HL-60/S4 treated with phorbol 12-myristate 13-acetate at 8.2 ng/mL for 4 days and 3 days (cell line): ENCODE measurements around the gene SFN.
"Not testable (repeated sequence)": the region's sequence is repeated elsewhere in the genome, so short reads cannot be mapped to it uniquely, and the experiment has no call there.

Source experiments
- in situ Hi-C: fragments of 300-500 bp; cut with MboI; formaldehyde crosslinking; loops from 2 replicates; pipeline ENCODE4 v1.15.0; 2022; ENCODE audit warnings: low sequenced_read_pairs

SFN gene

GRCh38 chr1:26862781-26863684 is at the start of gene SFN:
SFN (plus strand) TSS chr1:26863149; CDS start chr1:26863213, 64 bp downstream.
- in situ Hi-C loops, result no loop called here

- in situ Hi-C loops, result no loop called here
Measured at GRCh38 chr1:26814377-26814776, 48.6 kb upstream of the SFN start.

DNA sequence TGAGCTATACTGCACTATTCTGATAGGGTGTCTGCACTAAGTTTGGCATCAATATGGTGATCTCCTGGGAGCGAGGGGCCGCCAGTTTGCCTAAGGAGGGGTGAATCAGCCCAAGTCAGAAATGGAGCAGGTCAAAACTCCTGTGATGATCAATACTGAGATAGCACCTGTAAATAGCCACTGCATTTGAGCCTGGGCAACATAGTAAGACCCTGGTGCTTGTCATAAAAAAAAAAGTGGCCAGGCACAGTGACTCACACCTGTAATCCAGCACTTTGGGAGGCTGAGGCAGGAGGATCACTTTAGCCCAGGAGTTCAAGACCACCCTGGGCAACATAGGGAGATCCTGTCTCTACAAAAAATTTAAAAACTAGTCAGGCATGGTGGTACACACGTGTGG is 48.1 kb upstream of the SFN start:
- in situ Hi-C loops, result no loop called here

- in situ Hi-C loops, result no loop called here
Measured at GRCh38 chr1:26820784-26821269, 42.1 kb upstream of the SFN start.

DNA sequence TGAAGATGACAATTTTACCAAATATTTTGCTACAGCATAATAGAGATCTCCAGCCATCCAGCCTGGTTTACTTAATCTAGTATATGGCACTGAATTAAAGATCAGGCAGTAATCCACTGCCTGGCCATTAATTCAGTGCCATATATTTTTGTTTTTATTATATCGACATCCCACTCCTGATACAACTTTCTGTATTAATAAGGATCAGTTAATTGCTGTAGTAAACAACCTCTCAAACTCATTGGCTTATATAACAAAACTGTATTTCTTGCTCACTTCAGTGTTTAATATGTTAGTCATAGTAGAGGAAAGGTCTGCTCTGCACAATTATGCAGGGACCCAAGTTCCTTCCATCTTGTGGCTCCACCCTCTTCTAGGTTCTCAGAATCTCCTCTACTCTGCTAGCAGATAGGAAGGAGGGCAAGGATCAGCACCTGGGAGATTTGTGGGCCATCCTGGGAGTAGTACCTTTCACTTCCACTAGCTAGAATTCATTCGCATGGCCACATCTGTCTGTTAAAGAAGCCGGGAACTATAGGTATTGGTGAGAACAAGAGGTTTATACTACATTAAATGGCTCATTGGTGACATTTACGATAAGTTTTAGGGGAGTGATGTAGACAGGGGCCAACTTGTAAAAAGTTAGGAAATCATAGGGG is 40.1 kb upstream of the SFN start:
- in situ Hi-C loops, result no loop called here

DNA sequence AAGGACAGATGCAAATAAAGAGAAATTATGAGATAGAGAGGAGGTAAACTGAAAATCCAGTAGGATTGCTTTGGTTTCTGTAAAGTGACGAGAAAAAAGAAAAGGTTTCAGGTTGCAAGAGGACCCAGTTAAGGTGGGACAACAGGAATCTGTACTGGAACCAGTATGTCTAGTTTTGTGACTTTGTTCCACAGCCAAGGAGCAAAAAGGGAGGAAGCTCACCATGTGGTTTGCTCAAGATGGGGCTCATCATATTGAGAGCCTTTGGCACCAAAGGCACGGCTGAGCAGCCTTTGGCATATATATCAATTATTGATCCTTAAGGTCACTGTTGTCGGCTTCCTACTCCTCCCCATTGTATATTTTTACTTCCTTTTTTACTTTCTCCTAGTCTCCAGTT is 38.2 kb upstream of the SFN start:
- in situ Hi-C loops, result no loop called here

- in situ Hi-C loops, result no loop called here
Measured at GRCh38 chr1:26826261-26827105, 36.5 kb upstream of the SFN start, which contains the start of gene ZDHHC18. ZDHHC18 (plus strand) TSS chr1:26826688; CDS start chr1:26826805, 117 bp downstream.

GRCh38 chr1:26827106-26827604 is 35.8 kb upstream of the SFN start:
- in situ Hi-C loops, result no loop called here

DNA sequence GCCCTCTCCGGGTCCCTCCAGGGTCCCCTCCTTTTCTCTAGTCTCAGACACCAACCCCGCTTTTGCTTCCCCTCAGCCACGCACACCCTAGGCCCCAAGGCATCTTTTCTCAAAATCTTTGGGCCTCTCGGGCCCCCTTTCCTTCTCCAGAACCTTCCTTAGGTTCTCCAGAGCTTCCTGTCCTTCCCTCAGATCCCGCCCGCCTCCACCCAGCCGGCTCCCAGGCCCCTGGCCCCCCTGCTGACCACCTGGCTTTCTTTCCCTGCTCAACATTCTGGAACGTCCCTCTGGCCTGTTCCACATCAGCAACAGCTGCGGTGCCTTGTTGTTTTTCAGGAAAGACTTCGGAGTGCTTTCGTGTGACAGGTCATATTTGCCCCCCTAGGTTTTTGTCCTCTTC is 35.3 kb upstream of the SFN start:
- in situ Hi-C loops, result no loop called here

- in situ Hi-C loops, result no loop called here
Measured at GRCh38 chr1:26828411-26828991, 34.4 kb upstream of the SFN start.

DNA sequence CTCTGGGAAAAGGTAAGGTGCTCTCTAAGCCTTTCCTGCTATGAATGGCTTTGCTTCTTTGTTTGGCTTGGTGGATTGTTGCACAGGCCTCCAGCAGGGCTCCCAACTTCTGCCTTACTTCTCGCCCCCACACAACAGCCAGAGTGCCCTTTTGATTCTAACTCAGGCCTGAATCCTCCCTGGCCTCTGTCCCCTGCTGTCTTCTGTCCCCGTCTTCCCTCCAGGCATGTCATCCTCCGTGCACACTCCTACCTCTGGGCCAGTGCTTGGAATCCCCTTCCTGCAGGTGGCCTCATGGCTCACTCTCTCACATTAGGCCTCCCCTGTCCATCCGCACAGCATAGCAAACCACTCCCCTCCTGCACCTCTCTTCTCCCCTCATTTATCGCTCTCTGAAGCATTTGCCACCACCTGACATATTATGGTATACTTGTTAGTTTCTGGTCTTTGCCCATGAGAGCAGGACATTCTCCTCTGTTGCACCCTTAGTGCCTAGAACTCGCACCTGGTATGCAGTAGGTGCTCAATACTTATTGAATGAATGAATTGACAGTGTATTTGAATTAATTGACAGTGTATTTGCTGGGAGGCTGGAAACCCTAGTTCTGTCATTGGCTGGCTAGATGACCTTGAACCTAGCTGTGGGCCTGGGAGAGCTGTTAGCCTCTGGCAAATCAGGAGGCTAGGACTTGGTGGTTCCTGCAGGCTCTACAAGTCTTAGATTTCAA is 33.6 kb upstream of the SFN start:
- in situ Hi-C loops, result no loop called here

DNA sequence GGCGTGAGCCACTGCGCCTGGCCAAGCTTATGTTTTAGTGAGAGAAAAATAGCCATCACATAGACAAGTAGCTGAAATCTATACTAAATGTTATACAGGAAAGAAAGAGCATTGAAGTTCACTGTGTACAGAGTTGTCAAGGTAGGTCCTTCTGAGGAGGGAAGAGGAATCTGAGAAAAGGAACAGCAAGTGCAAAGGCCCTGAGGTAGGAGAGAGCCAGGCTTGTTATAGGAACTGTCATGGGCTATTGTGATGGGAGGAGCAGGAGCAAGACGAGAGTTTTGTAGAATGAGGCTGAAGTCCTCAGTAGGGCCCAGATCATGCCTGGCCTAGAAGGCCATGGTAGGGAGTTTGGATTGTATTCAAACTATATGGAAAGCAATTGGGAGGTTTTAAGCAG is 31.9 kb upstream of the SFN start:
- in situ Hi-C loops, result no loop called here

DNA sequence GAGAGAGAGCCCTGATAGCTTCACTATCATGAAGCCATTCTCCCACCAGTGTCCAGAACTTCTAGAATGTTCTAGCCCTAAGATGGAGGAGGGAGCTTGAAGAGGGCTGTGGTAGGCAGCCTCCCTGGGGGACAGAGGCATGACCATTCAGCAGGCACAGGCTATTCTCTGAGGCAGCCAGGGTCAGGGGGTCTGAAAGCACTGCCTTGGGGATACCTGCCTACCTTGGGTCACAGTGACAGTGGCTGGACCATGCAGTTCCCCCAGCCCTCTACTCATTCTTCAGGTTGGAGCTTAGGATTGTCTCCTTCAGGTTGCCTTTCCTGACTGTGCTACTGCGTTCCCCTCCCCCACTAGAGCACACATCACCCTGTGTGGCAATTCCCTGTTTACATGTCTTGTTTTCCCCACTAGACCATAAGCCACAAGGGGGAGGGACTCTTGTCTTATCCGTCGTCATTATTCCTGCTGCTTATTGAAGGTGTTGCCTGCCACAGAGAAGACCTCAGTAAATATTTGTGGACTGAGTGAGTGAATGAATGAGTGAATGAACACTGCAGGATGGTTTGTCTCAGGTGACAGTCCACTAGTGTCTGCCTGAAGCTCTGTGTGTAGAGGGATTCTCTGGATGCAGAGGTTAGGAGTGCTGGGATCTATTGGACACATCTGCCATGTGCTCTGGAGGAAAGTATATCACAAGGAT is 31.3 kb upstream of the SFN start:
- in situ Hi-C loops, result no loop called here

DNA sequence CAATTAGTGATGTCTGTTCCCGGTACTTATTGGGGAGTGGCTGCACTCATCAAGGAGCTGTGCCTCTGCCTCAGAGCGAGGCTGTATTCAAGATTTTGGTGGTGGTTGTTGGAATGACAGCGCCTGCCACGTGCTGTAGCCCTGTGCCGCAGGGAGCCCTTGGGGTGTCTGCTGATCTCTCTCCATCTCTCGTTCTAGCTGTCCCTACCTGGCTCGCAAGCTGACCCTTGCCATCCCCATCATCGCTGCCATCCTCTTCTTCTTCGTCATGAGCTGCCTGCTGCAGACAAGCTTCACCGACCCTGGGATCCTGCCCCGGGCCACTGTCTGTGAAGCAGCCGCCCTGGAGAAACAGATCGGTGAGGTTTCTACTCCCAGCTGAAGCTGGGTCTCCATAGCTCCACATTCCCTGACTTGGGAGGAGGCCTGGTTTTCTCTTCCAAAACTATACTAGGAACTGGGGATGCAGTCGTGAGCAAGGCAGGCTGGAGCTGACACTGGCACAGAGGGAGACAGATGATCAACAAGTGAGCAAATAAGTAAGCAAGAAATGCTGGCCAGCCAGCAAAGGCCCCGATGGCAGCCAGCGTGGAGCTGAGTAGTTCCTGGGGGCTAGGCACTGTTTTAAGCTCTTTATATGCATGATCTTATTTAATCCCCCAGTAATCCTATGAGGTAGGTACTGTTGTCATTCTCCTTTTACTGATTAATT is 30.5 kb upstream of the SFN start:
- in situ Hi-C loops, result no loop called here

DNA sequence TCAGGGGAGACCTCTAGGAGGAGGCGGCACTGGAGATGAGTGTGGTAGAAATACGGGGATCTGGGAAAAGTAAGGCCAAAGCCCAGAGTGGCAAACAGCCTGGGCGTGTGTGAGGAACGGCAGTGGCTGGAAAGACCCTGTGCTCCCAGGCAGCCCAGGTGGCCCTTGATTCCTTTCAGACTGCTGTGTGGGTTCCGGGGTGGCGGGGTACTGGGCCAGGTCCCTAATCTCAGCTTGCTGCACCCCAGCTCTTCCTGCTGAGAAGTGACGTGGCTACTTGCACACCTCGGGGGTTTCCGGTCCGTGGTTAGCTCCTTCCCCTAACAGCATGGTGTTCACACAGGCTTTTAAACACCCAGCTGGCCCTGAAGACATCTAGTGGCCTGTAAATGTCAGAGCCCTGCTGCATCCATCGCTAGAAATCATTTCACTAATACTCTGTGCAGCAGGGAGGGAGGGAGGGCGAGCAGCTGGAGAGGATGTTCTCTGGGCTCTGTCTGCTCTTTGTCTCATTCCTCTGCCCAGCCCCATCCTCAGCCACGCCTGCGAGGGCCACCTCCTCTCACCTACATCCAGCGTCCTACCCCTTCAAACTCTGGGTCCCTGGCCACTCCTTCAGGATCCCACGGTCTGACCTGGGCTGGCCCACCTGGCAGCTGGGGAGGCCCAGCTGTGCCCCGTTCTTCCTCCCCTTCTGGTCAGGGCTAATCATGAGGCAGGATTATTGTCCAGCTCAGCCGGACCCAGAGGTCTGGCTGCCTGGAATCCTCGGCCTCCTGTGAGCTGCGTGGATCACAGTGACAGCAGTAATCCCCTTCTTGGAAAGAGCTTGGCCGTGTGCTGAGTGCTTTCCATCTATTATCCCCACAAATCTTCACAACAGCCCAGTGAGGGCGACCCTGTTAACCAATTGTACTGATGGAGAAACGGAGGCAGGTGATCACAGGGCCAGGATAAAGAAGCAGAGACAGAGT is 29.2 kb upstream of the SFN start:
- in situ Hi-C loops, result no loop called here

DNA sequence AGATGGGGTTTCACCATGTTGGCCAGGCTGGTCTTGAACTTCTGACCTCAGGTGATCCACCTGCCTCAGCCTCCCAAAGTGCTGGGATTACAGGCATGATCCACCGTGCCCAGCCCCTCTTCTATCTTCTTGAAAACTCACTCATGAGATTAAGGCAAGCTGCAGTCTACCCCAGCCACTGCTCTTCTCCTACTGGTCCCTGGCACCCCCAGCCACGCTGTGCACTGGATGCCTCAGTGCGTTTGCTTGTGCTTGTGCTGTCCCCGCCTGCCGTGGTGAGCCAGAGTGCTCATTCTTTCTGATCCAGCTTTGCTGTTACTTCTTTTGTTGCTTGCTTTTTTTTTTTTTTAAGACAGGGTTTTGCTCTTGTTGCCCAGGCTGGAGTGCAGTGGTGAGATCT is 25.3 kb upstream of the SFN start:
- in situ Hi-C loops, result not testable (repeated sequence)
